GM18909 (cell line): Measurements from ENCODE around the gene IFNGR2.
"Not testable (repeated sequence)": the region's sequence is repeated elsewhere in the genome, so short reads cannot be mapped to it uniquely, and the experiment has no call there.

Source experiments
- ATAC-seq: cut with Tn5 transposase; IDR thresholded peaks from one replicate; pipeline ENCODE4 v1.9.1; 2021; ENCODE audit warnings: mild to moderate bottlenecking; ENCODE audit not compliant: unreplicated experiment, poor library complexity

Gene IFNGR2, protein sequence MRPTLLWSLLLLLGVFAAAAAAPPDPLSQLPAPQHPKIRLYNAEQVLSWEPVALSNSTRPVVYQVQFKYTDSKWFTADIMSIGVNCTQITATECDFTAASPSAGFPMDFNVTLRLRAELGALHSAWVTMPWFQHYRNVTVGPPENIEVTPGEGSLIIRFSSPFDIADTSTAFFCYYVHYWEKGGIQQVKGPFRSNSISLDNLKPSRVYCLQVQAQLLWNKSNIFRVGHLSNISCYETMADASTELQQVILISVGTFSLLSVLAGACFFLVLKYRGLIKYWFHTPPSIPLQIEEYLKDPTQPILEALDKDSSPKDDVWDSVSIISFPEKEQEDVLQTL

DNA sequence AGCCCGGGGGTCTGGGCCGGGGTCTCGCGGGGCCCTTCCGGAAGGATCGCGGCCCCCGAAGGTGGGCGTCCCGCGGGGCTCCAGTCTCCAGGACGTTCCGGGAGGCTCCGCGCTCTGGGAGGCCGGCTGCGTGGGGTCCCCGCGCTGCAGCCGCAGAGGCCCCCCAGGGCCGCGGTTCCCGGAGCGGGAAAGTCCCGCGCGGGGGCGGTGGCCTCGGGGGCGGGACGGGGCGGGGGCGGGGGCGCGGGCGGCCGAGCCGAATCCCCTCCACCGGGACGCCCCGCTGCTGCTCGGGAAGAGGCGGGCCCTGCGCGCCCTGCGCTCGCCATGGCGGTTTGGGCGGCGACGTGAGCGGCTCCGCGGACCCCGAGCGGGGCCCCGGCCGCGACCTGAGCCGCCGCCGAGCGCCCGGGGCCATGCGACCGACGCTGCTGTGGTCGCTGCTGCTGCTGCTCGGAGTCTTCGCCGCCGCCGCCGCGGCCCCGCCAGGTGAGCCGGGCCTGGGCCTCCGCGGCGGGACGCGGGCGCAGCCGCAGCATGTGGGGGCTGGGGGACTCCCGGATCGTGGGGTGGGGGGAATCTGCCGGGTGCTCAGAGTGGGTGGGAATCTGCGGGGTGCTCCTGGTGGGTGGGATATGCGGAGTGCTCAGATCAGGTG lies at the start of gene IFNGR2:
Gene IFNGR2 (plus strand): TSS at position 286 of the 658 bp plus-strand sequence. CDS start 131 bp downstream, at position 417.
- ATAC-seq = no peak

DNA sequence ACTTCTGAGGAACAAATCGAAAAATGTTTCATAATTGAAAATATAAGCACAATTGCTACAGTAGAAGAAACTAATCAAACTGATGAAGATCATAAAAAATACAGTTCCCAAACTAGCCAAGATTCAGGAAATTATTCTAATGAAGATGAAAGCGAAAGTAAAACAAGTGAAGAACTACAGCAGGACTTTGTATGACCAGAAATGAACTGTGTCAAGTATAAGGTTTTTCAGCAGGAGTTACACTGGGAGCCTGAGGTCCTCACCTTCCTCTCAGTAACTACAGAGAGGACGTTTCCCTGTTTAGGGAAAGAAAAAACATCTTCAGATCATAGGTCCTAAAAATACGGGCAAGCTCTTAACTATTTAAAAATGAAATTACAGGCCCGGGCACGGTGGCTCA lies 47.9 kb upstream of the IFNGR2 start:
- ATAC-seq = no peak

DNA sequence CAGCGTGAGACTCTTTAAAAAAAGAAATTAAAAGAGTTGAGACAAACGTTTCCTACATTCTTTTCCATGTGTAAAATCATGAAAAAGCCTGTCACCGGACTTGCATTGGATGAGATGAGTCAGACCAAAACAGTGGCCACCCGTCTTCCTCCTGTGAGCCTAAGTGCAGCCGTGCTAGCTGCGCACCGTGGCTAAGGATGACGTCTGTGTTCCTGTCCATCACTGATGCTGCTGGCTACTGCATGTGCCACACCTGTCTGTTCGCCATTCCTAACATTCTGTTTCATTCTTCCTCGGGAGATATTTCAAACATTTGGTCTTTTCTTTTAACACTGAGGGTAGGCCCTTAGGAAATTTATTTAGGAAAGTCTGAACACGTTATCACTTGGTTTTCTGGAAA lies 47.2 kb upstream of the IFNGR2 start:
- no peak for ATAC-seq

DNA sequence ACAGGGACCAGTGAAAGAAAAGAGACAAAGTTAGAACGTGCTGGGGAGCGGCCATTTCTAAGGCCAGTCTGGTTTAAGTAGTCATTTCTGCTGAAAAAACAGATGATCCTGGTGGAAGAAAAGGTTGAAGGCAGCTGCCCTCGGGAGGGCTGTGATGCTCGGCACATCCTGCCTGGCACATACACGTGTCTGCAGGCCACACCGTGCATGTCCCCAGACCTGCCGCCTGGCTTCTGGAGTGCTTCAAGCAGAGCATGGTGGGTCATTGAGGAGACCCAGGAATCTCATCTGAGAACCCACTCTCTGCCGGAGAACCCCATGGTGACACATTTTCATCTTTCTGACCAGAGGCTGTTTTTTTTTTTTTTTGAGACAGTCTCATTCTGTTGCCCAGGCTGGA lies 46.0 kb upstream of the IFNGR2 start:
- ATAC-seq = no peak

DNA sequence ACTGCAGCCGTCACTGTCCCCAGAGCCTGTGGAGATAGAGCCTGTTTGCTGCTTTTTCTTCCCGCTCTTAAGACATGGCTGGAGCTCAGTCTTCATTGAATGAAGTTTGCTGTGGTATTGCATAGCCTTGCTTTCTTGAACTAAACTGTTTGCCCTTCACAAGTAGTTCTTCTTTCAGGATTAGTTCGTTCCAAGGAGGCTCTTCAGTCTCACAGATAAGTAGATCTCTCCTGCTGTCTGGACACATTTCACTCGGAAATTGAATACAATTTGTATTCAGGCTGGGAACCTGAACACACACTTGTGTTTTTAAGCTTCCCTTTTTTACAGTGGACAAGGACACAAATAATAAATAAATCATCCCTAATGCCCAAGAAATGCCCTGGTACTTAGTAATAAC lies 43.8 kb upstream of the IFNGR2 start:
- ATAC-seq = no peak

DNA sequence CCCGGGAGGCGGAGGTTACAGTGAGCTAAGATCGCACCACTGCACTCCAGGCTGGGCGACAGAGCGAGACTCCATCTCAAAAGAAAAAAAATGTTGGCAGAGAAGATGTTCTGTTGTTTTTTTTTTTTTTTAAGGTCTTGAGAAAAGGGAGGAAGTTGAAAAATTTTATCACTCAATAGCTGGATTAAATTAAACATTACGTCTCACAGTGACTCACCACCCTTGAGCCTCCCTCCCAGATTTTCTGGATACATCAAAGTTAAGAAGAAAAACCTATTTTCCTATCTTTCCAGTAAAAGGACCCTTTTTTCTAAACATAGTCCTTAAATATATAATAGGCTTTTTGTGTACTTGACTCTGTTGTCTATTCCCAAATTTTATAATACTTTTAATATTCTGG lies 42.9 kb upstream of the IFNGR2 start:
- no peak for ATAC-seq

DNA sequence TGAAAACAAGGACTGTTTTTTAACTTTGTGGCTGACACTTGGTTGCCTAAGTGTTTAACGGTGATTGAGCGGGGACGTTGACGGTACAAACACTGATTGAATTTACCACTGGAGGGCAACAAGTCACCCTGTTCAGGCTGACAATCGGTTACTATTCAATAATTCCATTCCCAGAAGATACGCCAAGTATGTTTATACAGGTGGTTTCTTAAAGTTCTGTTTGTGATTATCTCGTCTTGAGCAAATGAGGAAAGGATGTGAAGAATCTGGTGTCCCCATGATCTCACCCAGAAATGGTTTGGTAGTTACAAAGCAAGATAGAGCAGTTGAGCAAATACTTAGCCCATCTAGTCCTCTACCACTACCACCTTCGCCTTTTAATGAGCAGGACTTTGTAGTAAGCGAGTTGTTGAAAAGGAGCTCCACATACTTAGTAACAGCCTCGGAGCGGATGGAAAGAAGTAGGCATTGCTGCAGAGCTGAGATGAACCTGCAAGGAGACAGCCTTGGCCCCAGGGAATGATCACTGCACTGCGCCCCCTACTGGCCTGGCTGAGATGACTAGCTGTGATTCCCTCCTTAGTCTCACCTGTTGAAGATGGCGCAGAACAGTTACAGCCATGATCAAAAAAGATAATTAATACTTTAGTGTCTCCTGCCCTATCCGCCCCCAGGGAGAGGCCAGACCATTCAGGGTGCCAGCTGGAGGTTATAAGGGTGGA lies 42.2 kb upstream of the IFNGR2 start:
- ATAC-seq = peak; percentile 74

DNA sequence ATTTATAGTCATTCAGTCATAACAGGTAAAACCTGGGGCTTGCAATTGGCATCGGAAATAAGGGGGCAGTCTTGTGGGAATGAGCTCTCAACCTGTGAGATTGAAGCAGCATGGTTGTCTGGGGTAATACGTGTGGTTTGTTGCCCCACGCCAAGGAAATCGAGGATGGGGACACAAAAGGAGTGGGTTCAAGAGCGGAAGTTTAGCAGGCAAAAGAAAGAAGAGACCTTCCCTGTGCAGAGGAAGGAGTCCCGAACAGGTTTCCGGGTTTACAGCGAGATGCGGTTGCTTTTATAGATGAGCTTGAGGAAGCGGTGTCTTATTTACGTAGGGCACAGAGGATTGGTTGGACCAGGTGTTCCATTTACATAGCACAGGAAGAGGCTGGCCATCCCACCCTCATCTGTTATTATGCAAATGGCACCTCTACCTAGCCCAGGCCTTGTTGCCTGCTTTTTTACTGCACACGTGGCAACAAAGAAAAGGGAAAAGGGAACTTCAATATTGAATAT lies 41.1 kb upstream of the IFNGR2 start:
- no peak for ATAC-seq

DNA sequence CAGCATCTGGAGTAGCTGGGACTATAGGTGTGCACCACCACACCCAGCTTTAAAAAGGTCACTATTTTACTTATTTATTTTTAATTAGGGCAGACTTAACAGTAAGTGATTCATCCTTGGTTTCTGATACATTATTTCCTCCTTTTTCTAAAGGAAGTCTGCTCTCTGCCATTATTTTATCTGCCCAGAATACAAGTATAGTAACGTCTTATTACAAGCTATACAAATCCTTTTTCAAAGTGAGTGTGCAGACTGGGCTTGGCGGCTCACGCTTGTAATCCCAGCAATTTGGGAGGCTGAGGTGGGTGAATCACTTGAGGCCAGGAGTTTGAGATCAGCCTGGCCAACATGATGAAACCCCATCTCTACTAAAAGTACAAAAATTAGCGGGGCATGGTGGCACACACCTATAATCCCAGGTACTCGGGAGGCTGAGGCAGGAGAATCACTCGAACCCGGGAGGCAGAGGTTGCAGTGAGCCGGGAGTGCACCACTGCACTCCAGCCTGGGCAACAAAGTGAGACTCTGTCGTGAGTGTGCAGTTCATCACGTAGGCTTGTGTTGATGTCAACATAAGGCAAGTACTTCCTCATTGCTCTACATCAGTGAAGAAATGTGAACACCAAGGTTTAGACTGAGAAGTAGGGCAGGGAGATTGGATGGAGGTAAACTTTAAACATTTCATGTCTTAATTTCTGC lies 39.2 kb upstream of the IFNGR2 start:
- ATAC-seq = not testable (repeated sequence)

DNA sequence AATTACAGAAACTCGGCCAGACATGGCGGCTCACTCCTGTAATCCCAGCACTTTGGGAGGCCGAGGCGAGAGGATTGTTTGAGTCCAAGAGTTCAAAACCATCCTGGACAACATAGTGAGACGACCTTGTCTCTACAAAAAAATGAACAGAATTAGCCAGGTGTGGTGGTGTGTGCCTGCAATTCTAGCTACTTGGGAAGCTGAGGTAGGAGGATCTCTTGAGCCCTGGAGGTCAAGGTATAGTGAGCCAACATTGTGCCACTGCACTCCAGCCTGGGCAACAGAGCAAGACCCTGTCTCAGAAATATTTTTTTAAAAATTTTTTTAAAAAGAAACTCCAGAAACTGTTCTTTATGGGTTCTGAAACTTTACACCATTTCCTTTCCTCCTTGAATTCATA lies 38.4 kb upstream of the IFNGR2 start:
- ATAC-seq = no peak

DNA sequence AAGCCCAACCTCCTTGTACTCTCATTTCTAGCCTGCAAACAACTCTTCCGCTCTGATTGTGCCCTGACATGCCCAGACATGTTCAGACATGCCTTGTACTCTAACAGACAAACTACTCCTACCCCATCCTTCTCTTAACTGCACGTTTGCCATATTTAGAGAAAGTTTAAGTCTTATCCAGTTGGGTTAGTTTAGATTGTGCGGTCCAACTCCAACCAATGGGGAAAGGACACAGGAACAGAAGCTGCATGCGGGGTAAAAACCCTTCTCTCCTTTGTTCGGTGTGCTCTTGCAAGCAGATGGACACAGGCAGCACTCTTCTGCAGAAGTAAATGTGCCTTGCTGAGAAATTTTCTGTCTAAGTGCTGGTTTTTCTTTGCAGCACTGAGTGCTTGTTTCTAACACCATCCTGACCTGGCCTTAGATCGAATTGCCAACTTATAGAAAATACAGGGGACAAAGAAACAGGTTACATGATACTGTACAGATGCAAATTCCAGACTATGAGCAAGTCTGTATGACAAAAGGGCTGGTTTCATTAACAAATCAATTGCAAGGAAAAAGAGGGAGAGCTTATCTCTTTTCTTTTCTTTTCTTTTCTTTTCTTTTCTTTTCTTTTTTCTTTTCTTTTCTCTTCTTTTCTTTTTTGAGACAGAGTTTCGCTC lies 35.8 kb upstream of the IFNGR2 start:
- no peak for ATAC-seq

DNA sequence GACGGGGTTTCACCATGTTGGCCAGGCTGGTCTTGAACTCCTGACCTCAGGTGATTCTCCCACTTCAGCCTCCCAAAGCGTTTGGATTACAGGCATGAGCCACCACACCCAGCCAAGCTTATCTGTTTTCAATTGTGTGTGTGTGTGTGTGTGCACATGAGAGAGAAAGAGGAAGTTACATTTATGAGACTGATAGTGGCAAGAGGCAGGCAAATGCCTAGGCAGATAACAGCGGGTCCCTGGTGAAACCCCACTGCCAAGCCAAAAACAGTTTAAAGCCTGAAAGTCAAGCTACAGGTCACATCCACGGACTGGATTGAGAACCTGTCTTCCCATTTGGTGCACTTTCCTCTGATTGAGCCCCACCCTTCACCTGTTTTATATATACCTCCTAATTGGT lies 35.1 kb upstream of the IFNGR2 start:
- ATAC-seq = no peak

DNA sequence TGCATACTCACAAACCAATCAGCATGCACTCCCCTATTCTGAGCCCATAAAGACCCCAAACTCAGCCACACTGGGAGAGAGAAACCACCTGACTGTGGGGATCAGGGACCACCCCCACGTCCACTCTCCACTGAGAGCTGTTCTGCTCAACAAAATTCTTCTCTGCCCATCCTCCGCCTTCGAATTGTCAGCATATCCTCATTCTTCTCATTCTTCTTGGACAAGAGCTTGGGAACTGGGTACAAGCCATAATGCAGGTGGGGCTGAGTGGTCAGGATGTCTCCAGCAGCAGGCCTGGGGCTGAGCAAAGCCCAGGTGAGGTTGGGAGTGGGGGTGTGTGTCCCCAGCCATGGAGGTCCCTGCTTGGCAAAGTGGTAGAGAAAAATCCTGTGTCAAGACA lies 34.6 kb upstream of the IFNGR2 start:
- no peak for ATAC-seq

DNA sequence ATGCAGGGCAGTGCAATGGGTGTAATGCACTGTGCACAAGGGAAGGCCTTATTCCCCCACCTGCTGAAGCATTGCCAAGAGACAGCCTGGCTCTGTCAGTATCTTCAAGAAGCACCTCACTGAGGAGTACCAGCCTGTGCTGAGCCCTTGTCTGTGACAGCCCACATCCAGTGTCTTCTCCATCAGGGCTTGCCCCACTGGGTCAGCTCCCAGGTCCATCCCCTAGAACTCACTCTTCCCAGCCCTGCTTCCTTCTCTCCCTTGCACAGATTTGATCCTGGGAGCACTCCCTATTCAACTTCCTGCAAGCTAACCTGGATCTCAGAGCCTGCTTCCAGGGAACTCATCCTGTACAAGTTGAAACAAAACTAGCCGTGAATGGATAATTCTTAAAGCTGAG lies 33.6 kb upstream of the IFNGR2 start:
- ATAC-seq = no peak

DNA sequence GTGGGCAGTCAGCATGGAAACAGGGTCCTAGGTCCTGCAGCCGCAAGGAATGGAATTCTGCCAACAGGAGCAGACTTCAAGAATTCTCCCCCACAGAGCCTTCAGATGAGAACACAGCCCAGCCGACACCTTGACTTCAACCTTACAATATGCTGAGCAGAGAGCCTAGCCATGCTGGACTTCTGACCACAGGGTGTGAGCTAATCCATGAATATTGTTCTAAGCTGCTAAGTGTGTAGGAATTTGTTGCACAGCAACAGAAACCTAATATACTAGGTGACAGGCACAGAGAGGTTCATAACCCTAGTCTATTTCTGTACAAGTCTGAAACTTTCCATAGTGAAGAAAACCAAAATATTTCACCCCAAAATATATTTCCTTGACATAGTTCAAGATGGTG lies 32.9 kb upstream of the IFNGR2 start:
- ATAC-seq = no peak

DNA sequence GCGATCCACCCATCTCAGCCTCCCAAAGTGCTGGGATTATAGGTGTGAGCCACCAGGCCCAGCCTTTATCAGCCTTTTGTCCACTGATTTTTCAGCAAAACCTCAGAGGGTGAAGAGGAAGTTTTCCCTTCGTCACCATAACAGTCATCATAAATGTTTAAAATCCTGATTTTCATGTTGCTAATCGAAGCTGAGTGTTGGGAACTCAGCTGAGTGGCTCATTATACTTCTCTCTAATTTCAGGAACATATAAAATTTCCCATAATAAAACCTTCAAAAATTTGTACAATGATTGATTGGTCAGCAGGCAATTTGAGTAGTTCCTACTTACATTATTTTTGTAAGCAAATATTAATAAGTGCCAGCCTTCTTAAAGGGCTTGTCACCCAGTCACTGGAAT lies 31.8 kb upstream of the IFNGR2 start:
- ATAC-seq = no peak

DNA sequence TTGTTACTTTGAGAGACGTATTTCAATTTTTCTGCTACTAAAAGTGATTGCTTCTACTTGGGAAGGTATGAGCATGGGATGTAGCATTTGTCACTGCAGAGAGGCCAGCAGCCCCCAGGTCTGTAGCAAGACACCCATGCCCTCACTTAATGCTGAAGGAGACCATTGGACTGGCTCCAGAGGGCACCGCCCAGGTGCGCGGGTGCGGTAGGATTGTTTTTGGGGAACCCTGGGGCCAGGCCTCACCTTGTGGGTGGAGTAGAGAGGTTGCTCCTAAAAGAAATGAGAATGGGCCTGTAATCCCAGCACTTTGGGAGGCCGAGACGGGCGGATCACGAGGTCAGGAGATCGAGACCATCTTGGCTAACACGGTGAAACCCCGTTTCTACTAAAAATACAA lies 30.6 kb upstream of the IFNGR2 start:
- ATAC-seq = no peak

DNA sequence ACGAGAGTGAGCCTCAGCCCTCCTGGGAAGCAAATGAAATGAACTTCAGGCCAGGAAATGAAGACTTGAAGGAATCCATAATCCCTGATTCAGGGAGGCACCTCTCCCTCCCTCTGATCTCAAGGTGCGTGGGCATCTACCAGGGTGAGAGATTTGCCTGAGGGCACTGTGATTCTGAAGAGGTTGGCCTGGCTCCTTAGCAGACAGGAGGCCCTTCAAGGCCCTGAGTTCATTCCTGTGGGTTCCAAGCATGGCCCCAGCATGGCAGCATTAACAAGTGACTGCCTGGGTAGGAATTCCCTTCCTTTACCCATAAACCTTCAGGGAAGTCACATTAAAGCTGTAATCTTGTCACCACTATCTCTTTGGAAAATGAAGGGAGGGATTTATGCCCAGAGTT lies 29.8 kb upstream of the IFNGR2 start:
- no peak for ATAC-seq

DNA sequence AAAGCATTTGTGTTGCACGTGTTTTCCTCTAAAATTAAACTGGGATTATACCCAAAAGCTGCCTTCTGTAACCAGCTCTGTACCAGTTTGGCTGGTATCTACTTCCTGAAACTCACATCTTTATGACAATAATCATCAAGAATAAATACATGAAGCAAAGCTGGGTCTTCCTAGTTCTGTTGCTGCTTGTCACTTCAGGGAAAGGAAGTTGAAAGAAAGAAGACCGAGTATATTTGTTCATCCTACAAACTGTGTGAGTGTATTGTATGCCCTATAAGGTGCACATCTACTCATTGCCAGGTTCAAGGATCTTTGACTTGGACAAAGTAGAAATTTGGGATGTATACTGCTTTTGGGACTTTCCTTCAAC lies 29.1 kb upstream of the IFNGR2 start:
- ATAC-seq = no peak

DNA sequence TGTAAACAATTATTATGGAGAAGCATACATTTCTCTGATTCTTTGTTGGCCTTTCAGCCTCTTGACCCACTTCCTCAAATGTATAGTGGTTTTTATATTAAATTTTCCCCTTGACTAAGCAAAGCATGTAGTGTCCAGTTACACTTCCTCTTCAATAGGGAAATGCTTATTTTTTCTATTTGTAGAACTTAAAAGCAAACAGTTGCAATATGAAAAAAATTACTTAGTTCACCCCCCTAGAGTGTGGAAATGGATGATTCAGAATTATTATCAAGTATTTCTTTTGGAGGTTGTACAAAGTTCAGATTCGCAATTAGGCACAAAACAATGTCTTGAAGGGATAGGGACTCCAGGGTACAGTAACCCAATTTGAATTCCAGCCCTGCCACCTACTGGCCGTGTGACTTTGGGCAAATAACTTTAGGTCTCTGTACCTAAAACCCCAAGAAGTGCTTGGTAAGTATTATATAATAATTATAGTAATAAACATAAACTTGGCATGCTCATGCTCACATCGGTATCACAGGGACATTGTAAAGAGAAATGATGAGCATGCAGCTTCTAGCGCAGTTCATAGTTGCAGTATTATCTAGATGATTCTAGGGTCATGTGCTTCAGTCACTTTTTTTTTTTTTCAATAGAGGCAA lies 28.6 kb upstream of the IFNGR2 start:
- ATAC-seq = no peak
